OCI-LY7 (cell line): ENCODE measurements around the gene OR51L1. TPM values are rescaled to one million over a fixed set of nuclear protein-coding genes. Genes with fewer than 3 reads are reported as not detected.

Experiments
- BruUV-seq: library from RNA; stranded (reverse); fragments of 400-500 nt; replicated peaks from 2 replicates; lab custom pipeline; 2021; lab: Mats Ljungman, UMichigan
- CTCF ChIA-PET: fragments of 300-600 bp; sonication (Branson Sonifier 250); formaldehyde crosslinking; loops from one replicate; lab custom pipeline; 2022; ENCODE audit warnings: antibody characterized with exemption; ENCODE audit not compliant: unreplicated experiment; lab: Charles Lee
- POLR2A ChIA-PET: fragments of 300-600 bp; sonication (Branson Sonifier 250); formaldehyde crosslinking; loops from one replicate; lab custom pipeline; 2022; ENCODE audit warnings: antibody characterized with exemption; lab: Charles Lee
- DNase-seq: peaks from one replicate; pipeline ENCODE4 v3.0.0-alpha.2; 2015; ENCODE audit warnings: low spot score
- H2AFZ ChIP-seq: fragments of 200-600 bp; sonication (generic), shearing (Covaris generic); 2 replicates; pipeline ENCODE4 v1.6.1; 2014; ENCODE audit warnings: mild to moderate bottlenecking, antibody characterized with exemption, low read length, moderate library complexity
- H3K27ac ChIP-seq: fragments of 200-600 bp; sonication (generic); 2 replicates; pipeline ENCODE4 v1.5.1; 2014; ENCODE audit warnings: mixed run types, low read depth, mild to moderate bottlenecking, moderate library complexity, low read length, inconsistent platforms; ENCODE audit not compliant: poor library complexity, severe bottlenecking
- H3K36me3 ChIP-seq: fragments of 200-600 bp; sonication (generic); 2 replicates; pipeline ENCODE4 v1.6.1; 2014; ENCODE audit warnings: mild to moderate bottlenecking, antibody characterized with exemption, low read length, moderate library complexity, mixed read lengths; ENCODE audit not compliant: insufficient read depth
- H3K4me1 ChIP-seq: fragments of 200-600 bp; sonication (generic); 2 replicates; pipeline ENCODE4 v1.5.1; 2014; ENCODE audit warnings: mild to moderate bottlenecking, low read length; ENCODE audit not compliant: insufficient read depth, poor library complexity, severe bottlenecking
- H3K4me2 ChIP-seq: fragments of 200-600 bp; sonication (generic); 2 replicates; pipeline ENCODE4 v1.6.1; 2014; ENCODE audit warnings: mild to moderate bottlenecking, low read length
- H3K4me3 ChIP-seq: fragments of 200-600 bp; sonication (generic); 2 replicates; pipeline ENCODE4 v1.5.1; 2014; ENCODE audit warnings: mild to moderate bottlenecking, low read depth, low read length; ENCODE audit not compliant: poor library complexity, severe bottlenecking
- H3K79me2 ChIP-seq: fragments of 200-600 bp; sonication (generic); 2 replicates; pipeline ENCODE4 v1.6.1; 2016; ENCODE audit warnings: low read depth, mild to moderate bottlenecking, low read length, moderate library complexity, mixed read lengths; ENCODE audit not compliant: insufficient read depth
- H3K9me2 ChIP-seq: fragments of 200-600 bp; sonication (generic); 2 replicates; pipeline ENCODE4 v1.6.1; 2016; ENCODE audit warnings: mild to moderate bottlenecking, low read length, mixed read lengths; ENCODE audit not compliant: insufficient read depth
- H3K9me3 ChIP-seq: fragments of 200-600 bp; sonication (generic); 2 replicates; pipeline ENCODE4 v1.6.1; 2014; ENCODE audit warnings: mild to moderate bottlenecking, mixed run types, low read length, mixed read lengths
- H4K20me1 ChIP-seq: fragments of 200-600 bp; sonication (generic); 2 replicates; pipeline ENCODE4 v1.6.1; 2014; ENCODE audit warnings: mild to moderate bottlenecking, antibody characterized with exemption, low read length, moderate library complexity, mixed read lengths; ENCODE audit not compliant: insufficient read depth
- CTCF ChIP-seq: fragments of 200-600 bp; sonication (generic); conservative IDR thresholded peaks from 2 replicates; pipeline ENCODE4 v1.5.1; 2014; ENCODE audit warnings: mild to moderate bottlenecking, antibody characterized with exemption, low read length, moderate library complexity, mixed read lengths
- EZH2phosphoT487 ChIP-seq: fragments of 200-600 bp; sonication (generic); IDR thresholded peaks from 2 replicates; pipeline ENCODE4 v1.6.1; 2018; ENCODE audit warnings: low read depth, borderline replicate concordance, mild to moderate bottlenecking, mixed run types, antibody characterized with exemption, low read length, moderate library complexity, mixed read lengths
- intact Hi-C: fragments of 100-400 bp; cut with micrococcal nuclease; formaldehyde crosslinking; loops from one replicate; pipeline ENCODE4 v1.10.0; 2022; ENCODE audit not compliant: unreplicated experiment
- total RNA-seq, 2 experiments: library from RNA; depleted of rRNA in 1 of 2; stranded (reverse); fragments of >200 nt in 1 of 2; shearing (Covaris generic) in 1 of 2; gene quantifications; 2 replicates each; pipeline ENCODE4 v1.2.3, GENCODE V29; 2014 to 2022

Gene OR51L1
- total RNA-seq, 2 experiments from 2014 or later, result not detected

GRCh38 chr11:5004424-5005274 is 10.0 kb downstream of the OR51L1 start:
- Histone ChIP-seq H3K79me2 (no peaks in the 10 kb centered on the region), H3K9me2 (no peaks in the 10 kb centered on the region), H4K20me1 (no peaks in the 10 kb centered on the region), H3K27ac (no peak overlapping the region), H3K4me2 (no peak overlapping the region), H3K4me3 (no peak overlapping the region), H2AFZ (no peak overlapping the region), H3K9me3 (no peaks in the 10 kb centered on the region), H3K36me3 (no peaks in the 10 kb centered on the region), H3K4me1 (no peaks in the 10 kb centered on the region)
- peak; percentile 38 for DNase-seq
- intact Hi-C loops, result loop anchor here (1.0 to 2.0 kb wide), 2 partner anchors 378 to 817 kb away; no protein-coding TSS in a partner anchor
- TF ChIP-seq EZH2phosphoT487, result no peak
- TF ChIP-seq CTCF, result peak; percentile 81
- no TSS peak for BruUV-seq
- CTCF ChIA-PET, result no interaction called here
- POLR2A ChIA-PET, result interaction anchor here (0.5 kb wide), 1 partner anchor 591 kb away, joined by 3 read pairs; no protein-coding TSS in a partner anchor

GRCh38 chr11:5007561-5007960 is 12.9 kb downstream of the OR51L1 start:
- no peak overlapping the region for H3K4me3 ChIP-seq
- H3K4me1 ChIP-seq, result no peaks in the 10 kb centered on the region
- H3K36me3 ChIP-seq, result no peaks in the 10 kb centered on the region
- no peaks in the 10 kb centered on the region for H3K9me2 ChIP-seq
- no peaks in the 10 kb centered on the region for H3K79me2 ChIP-seq
- intact Hi-C loops, result no loop called here
- H3K9me3 ChIP-seq, result no peaks in the 10 kb centered on the region
- H4K20me1 ChIP-seq, result no peaks in the 10 kb centered on the region
- no peak overlapping the region for H3K4me2 ChIP-seq
- DNase-seq, result no peak
- no TSS peak for BruUV-seq
- no peak overlapping the region for H3K27ac ChIP-seq
- no peak for TF ChIP-seq CTCF
- no peak for TF ChIP-seq EZH2phosphoT487
- H2AFZ ChIP-seq, result no peak overlapping the region
- CTCF ChIA-PET, result no interaction called here
- POLR2A ChIA-PET, result no interaction called here

GRCh38 chr11:5011254-5011653 is 16.6 kb downstream of the OR51L1 start:
- Histone ChIP-seq H4K20me1 (no peaks in the 10 kb centered on the region), H3K4me2 (no peak overlapping the region), H3K9me2 (no peaks in the 10 kb centered on the region), H3K9me3 (no peaks in the 10 kb centered on the region), H2AFZ (no peak overlapping the region), H3K79me2 (no peaks in the 10 kb centered on the region), H3K36me3 (no peaks in the 10 kb centered on the region), H3K4me3 (no peak overlapping the region), H3K27ac (no peak overlapping the region), H3K4me1 (no peaks in the 10 kb centered on the region)
- CTCF ChIA-PET, result no interaction called here
- POLR2A ChIA-PET, result interaction anchor here (0.6 to 0.7 kb wide), 2 partner anchors 298 to 416 kb away, joined by 3 to 4 read pairs; no protein-coding TSS in a partner anchor
- no TSS peak for BruUV-seq
- TF ChIP-seq EZH2phosphoT487 (no peak), CTCF (no peak)
- intact Hi-C loops, result no loop called here
- DNase-seq, result no peak
